ENCODE data around the gene HOXA5.

GRCh38 chr7:27189295-27189996 lies 46.0 kb upstream of the HOXA5 start:
- TF ChIP-seq CTCF (IDR thresholded peaks at IDR 0.05; ENCODE audit: insufficient read depth, low read length) = no peak
- TF ChIP-seq POLR2AphosphoS5 (IDR thresholded peaks at IDR 0.05; ENCODE audit: low read depth) = no peak
- no peak for TF ChIP-seq GABPA (IDR thresholded peaks at IDR 0.05; ENCODE audit: low read depth)
- TF ChIP-seq REST (IDR thresholded peaks at IDR 0.05; ENCODE audit: insufficient replicate concordance, low read depth) = no peak

Data from HL-60 (cell line).